ENCODE data around the gene GRK7.
"Not testable (repeated sequence)": the region's sequence is repeated elsewhere in the genome, so short reads cannot be mapped to it uniquely, and the experiment has no call there.

GRK7 gene

GRCh38 chr3:141782386-141782932 lies 19.3 kb downstream of the GRK7 start:
- no peak overlapping the region for H3K27ac ChIP-seq (ENCODE audit: low read depth, low read length)
- 79% methylated on average over 4 of the region's 4 CpGs for WGBS

GRCh38 chr3:141783632-141784031 lies 20.4 kb downstream of the GRK7 start:
- no peaks in the 10 kb centered on the region for H3K9me3 ChIP-seq (ENCODE audit: insufficient read depth, low read depth, low read length)
- no peak overlapping the region for H3K4me3 ChIP-seq (ENCODE audit: low read length)
- no peaks in the 10 kb centered on the region for H3K36me3 ChIP-seq (ENCODE audit: insufficient read depth, low read length)
- H3K27ac ChIP-seq (ENCODE audit: low read depth, low read length): no peak overlapping the region
- no peak overlapping the region for H3K9ac ChIP-seq (ENCODE audit: low read depth, low read length)
- H3K4me1 ChIP-seq (ENCODE audit: insufficient read depth, low read length): no peaks in the 10 kb centered on the region
- no peaks in the 10 kb centered on the region for H3K27me3 ChIP-seq (ENCODE audit: insufficient read depth, low read length)
- 85% methylated on average over 6 of the region's 6 CpGs for WGBS

More at GRCh38 chr3:141782386-141782932, 19.3 kb downstream of the GRK7 start:
- H3K9me3 ChIP-seq (ENCODE audit: insufficient read depth, low read depth, low read length): no peaks in the 10 kb centered on the region
- H3K36me3 ChIP-seq (ENCODE audit: insufficient read depth, low read length): no peaks in the 10 kb centered on the region
- no peak overlapping the region for H3K9ac ChIP-seq (ENCODE audit: low read depth, low read length)
- H3K4me3 ChIP-seq (ENCODE audit: low read length): no peak overlapping the region
- H3K27me3 ChIP-seq (ENCODE audit: insufficient read depth, low read length): no peaks in the 10 kb centered on the region
- no peaks in the 10 kb centered on the region for H3K4me1 ChIP-seq (ENCODE audit: insufficient read depth, low read length)

GRCh38 chr3:141784096-141784495 lies 20.9 kb downstream of the GRK7 start:
- Histone ChIP-seq H3K9me3 (ENCODE audit: insufficient read depth, low read depth, low read length) (no peaks in the 10 kb centered on the region), H3K36me3 (ENCODE audit: insufficient read depth, low read length) (no peaks in the 10 kb centered on the region), H3K27me3 (ENCODE audit: insufficient read depth, low read length) (no peaks in the 10 kb centered on the region), H3K4me1 (ENCODE audit: insufficient read depth, low read length) (no peaks in the 10 kb centered on the region), H3K9ac (ENCODE audit: low read depth, low read length) (no peak overlapping the region), H3K4me3 (ENCODE audit: low read length) (no peak overlapping the region), H3K27ac (ENCODE audit: low read depth, low read length) (no peak overlapping the region)
- WGBS: 91% methylated on average over 8 of the region's 8 CpGs

- no peaks in the 10 kb centered on the region for H3K27me3 ChIP-seq (ENCODE audit: insufficient read depth, low read length)
- WGBS: 93% methylated on average over 2 of the region's 2 CpGs
- no peak overlapping the region for H3K27ac ChIP-seq (ENCODE audit: low read depth, low read length)
- no peaks in the 10 kb centered on the region for H3K4me1 ChIP-seq (ENCODE audit: insufficient read depth, low read length)
- no peak overlapping the region for H3K4me3 ChIP-seq (ENCODE audit: low read length)
- no peak overlapping the region for H3K9ac ChIP-seq (ENCODE audit: low read depth, low read length)
- no peaks in the 10 kb centered on the region for H3K9me3 ChIP-seq (ENCODE audit: insufficient read depth, low read depth, low read length)
- no peaks in the 10 kb centered on the region for H3K36me3 ChIP-seq (ENCODE audit: insufficient read depth, low read length)
Measured at GRCh38 chr3:141784531-141784930, 21.3 kb downstream of the GRK7 start.

- Histone ChIP-seq H3K9ac (ENCODE audit: low read depth, low read length) (no peak overlapping the region), H3K4me3 (ENCODE audit: low read length) (no peak overlapping the region), H3K36me3 (ENCODE audit: insufficient read depth, low read length) (no peaks in the 10 kb centered on the region), H3K9me3 (ENCODE audit: insufficient read depth, low read depth, low read length) (no peaks in the 10 kb centered on the region), H3K4me1 (ENCODE audit: insufficient read depth, low read length) (no peaks in the 10 kb centered on the region), H3K27me3 (ENCODE audit: insufficient read depth, low read length) (no peaks in the 10 kb centered on the region), H3K27ac (ENCODE audit: low read depth, low read length) (no peak overlapping the region)
- WGBS: 91% methylated on average over 4 of the region's 4 CpGs
Measured at GRCh38 chr3:141788149-141788548, 24.9 kb downstream of the GRK7 start.

- H3K27ac ChIP-seq (ENCODE audit: low read depth, low read length); H3K27me3 ChIP-seq (ENCODE audit: insufficient read depth, low read length); H3K36me3 ChIP-seq (ENCODE audit: insufficient read depth, low read length); H3K4me1 ChIP-seq (ENCODE audit: insufficient read depth, low read length); H3K9me3 ChIP-seq (ENCODE audit: insufficient read depth, low read depth, low read length); H3K4me3 ChIP-seq (ENCODE audit: low read length); H3K9ac ChIP-seq (ENCODE audit: low read depth, low read length): not testable (repeated sequence)
- WGBS: 94% methylated on average over 5 of the region's 5 CpGs
Measured at GRCh38 chr3:141788750-141789149, 25.5 kb downstream of the GRK7 start.

GRCh38 chr3:141789281-141789680 lies 26.1 kb downstream of the GRK7 start:
- H3K36me3 ChIP-seq (ENCODE audit: insufficient read depth, low read length): no peaks in the 10 kb centered on the region
- H3K27me3 ChIP-seq (ENCODE audit: insufficient read depth, low read length): no peaks in the 10 kb centered on the region
- 91% methylated on average over 7 of the region's 7 CpGs for WGBS
- H3K27ac ChIP-seq (ENCODE audit: low read depth, low read length): no peak overlapping the region
- no peaks in the 10 kb centered on the region for H3K4me1 ChIP-seq (ENCODE audit: insufficient read depth, low read length)
- no peak overlapping the region for H3K9ac ChIP-seq (ENCODE audit: low read depth, low read length)
- no peak overlapping the region for H3K4me3 ChIP-seq (ENCODE audit: low read length)
- H3K9me3 ChIP-seq (ENCODE audit: insufficient read depth, low read depth, low read length): no peaks in the 10 kb centered on the region

GRCh38 chr3:141790171-141790570 lies 27.0 kb downstream of the GRK7 start:
- H3K4me1 ChIP-seq (ENCODE audit: insufficient read depth, low read length): no peaks in the 10 kb centered on the region
- WGBS: 95% methylated on average over 4 of the region's 4 CpGs
- no peak overlapping the region for H3K27ac ChIP-seq (ENCODE audit: low read depth, low read length)
- no peaks in the 10 kb centered on the region for H3K9me3 ChIP-seq (ENCODE audit: insufficient read depth, low read depth, low read length)
- no peaks in the 10 kb centered on the region for H3K27me3 ChIP-seq (ENCODE audit: insufficient read depth, low read length)
- H3K4me3 ChIP-seq (ENCODE audit: low read length): no peak overlapping the region
- H3K9ac ChIP-seq (ENCODE audit: low read depth, low read length): no peak overlapping the region
- H3K36me3 ChIP-seq (ENCODE audit: insufficient read depth, low read length): no peaks in the 10 kb centered on the region

- H3K27ac ChIP-seq (ENCODE audit: low read depth, low read length): no peak overlapping the region
- no peaks in the 10 kb centered on the region for H3K9me3 ChIP-seq (ENCODE audit: insufficient read depth, low read depth, low read length)
- H3K4me3 ChIP-seq (ENCODE audit: low read length): no peak overlapping the region
- H3K36me3 ChIP-seq (ENCODE audit: insufficient read depth, low read length): no peaks in the 10 kb centered on the region
- H3K9ac ChIP-seq (ENCODE audit: low read depth, low read length): no peak overlapping the region
- 86% methylated on average over 1 of the region's 1 CpG for WGBS
- peaks cover 14% of the 10 kb centered on the region for H3K27me3 ChIP-seq (ENCODE audit: insufficient read depth, low read length)
- H3K4me1 ChIP-seq (ENCODE audit: insufficient read depth, low read length): peaks cover 9% of the 10 kb centered on the region
Measured at GRCh38 chr3:141792495-141792894, 29.3 kb downstream of the GRK7 start.

GRCh38 chr3:141793476-141794260 lies 30.5 kb downstream of the GRK7 start:
- 81% methylated on average over 8 of the region's 8 CpGs for WGBS
- Histone ChIP-seq H3K27ac (ENCODE audit: low read depth, low read length) (no peak overlapping the region), H3K4me1 (ENCODE audit: insufficient read depth, low read length) (peaks cover 21% of the 10 kb centered on the region), H3K27me3 (ENCODE audit: insufficient read depth, low read length) (peaks cover 25% of the 10 kb centered on the region), H3K9ac (ENCODE audit: low read depth, low read length) (no peak overlapping the region), H3K4me3 (ENCODE audit: low read length) (no peak overlapping the region), H3K36me3 (ENCODE audit: insufficient read depth, low read length) (no peaks in the 10 kb centered on the region), H3K9me3 (ENCODE audit: insufficient read depth, low read depth, low read length) (no peaks in the 10 kb centered on the region)

- Histone ChIP-seq H3K4me1 (ENCODE audit: insufficient read depth, low read length) (peaks cover 21% of the 10 kb centered on the region), H3K4me3 (ENCODE audit: low read length) (no peak overlapping the region), H3K9me3 (ENCODE audit: insufficient read depth, low read depth, low read length) (no peaks in the 10 kb centered on the region), H3K36me3 (ENCODE audit: insufficient read depth, low read length) (no peaks in the 10 kb centered on the region), H3K27ac (ENCODE audit: low read depth, low read length) (no peak overlapping the region), H3K27me3 (ENCODE audit: insufficient read depth, low read length) (peaks cover 25% of the 10 kb centered on the region), H3K9ac (ENCODE audit: low read depth, low read length) (no peak overlapping the region)
- 83% methylated on average over 4 of the region's 4 CpGs for WGBS
Measured at GRCh38 chr3:141795276-141795675, 32.1 kb downstream of the GRK7 start.
